ENCODE data around the gene SRP14.

The SRP14 gene

GRCh38 chr15:40067921-40068624, 29.1 kb upstream of the SRP14 start:
- DNase-seq = peak in 1 of 3 experiments; percentile 26

- DNase-seq = no peak
Observed at GRCh38 chr15:40066589-40066988, 27.6 kb upstream of the SRP14 start.

DNA sequence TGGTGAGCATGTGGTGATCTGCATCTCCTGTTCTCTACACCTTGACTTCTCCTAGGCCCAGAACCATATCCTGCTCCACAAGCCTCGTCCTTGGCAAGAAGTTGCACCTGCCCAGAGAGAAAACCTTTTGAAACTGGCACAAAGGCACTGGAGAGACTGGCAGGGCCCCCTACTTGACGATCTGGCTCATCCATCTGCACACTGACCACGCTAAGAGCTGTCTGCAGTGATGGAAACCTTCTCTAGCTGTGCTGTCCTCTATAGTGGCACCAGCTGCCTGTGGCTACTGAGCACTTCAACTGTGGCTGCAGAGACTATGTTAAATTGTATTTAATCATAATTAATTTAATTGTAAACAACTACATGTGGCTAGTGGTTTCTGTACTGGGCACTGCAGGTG, 26.2 kb upstream of the SRP14 start:
- peak; percentile 6 to 85 (median 70) for DNase-seq

DNA sequence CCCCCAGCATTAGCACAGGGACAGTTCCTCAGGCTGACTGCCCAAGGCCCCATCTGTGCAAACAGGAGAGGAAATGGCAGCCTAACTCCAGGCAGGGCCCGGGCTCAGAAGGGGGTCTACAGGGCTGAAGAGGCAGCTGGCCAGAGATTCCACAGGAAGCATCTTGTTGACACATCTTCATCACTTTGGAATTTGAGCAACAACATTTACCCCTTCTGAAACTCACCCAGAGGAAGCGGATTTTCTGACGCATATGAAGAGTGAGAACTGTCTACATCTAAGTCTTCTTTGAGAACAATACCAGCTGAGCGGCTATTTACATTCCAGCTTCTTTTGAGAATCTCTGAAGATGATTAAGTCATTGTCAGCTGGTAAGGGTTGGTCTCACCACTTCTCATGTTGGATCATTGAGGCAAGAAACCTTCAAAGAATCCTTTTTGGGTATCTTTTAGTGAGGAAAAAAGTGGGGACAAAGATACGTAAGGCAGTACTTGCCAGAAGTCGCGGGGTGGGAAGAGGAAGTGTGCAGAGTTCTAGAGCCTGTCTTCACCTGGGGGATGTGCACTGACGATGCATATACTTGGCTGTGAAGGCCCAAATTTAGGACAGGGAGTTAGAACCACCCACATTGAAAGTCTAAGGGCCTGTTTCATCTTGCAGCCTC, 25.4 kb upstream of the SRP14 start:
- DNase-seq = no peak

DNA sequence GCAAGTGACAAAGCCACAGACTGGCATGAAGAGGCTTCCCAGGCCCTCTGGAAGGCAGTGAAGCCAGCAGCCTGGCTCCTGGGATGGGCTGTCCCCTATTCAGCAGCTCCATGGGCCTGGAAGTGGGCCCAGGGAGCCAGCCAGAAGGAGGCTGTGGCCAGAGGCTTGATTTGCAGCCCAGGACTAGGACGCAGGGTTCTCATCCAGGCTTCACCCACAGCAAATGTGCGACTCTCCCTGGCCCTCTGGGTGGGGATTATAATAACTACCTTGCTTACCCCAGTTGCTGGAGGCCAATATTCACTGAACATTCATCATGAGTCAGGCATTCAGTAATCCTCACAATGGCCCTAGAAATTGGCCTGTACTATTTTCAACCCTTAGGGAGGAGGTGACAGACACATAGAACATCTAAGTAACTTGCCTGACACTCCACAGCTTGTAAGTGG, 24.6 kb upstream of the SRP14 start:
- DNase-seq = peak in 2 of 3 experiments; percentile 6 to 24

GRCh38 chr15:40062816-40063562, 24.0 kb upstream of the SRP14 start:
- no peak for DNase-seq

DNA sequence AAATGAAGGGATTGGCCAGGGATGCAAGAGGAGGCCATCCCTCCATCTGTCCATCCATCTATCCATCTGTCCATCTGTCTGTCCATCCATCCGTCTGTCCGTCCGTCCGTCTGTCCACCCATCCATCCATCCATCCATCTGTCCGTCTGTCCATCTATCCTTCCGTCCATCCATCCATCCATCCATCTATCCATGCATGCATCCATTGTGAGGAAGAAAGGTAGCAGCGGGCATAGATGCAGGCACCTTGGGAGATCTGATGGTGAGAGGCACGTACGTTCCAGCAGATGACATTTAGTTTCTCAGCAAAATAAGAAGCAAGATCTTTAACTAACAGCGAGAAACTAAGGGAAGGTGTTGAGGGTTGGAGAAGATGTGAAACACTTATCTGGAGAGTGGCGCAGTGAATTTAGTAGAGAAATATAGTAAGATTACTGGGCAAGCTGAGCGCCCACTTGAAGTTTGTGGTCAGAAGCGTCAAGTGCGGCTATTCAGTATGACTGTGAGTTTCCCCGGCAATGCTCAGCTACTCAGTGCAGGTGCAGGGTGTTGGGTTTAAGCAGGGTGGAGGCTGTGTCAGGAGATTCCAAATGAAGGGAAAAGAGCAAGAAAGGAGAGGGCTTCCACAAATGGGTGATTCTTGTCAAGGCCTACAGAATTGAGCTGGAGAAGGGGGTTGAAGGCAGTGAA, 22.4 kb upstream of the SRP14 start:
- DNase-seq = peak in 1 of 3 experiments; percentile 82

DNA sequence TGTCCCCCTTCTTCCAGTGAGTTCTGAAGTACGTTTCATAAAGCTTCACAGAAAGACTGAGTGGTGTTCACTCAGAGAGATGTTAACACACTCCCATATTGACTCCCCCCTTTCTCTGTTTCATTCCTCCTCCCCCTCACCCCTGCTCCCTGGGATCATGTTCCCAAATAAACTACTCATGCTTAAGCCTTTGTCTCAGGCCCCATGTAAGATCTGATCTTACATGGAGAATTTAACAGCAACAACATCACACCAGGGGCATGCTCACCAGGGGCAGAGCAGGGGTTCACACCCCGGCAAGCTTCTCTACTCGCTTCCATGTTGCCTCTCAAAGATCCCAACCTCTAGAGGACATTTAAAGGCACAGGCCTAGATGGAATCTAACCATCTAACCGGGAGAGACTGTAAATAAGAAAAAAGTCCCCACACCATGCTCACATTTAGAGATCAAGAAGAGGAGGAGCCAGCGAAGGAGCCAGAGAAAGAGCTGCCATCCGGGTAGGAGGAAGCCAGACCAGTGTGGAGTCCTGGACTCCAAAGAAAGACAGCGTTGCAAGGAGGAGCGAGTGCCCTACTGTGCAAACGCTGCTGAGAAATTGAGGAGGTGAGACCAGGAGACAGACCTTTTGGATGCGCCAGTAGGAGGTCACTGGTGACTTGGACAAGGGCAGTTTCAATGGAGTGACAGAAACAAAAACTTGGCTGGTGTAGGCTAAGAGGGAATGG, 21.4 kb upstream of the SRP14 start:
- peak in 1 of 3 experiments; percentile 17 for DNase-seq

GRCh38 chr15:40059821-40060220, 20.8 kb upstream of the SRP14 start:
- DNase-seq = no peak

DNA sequence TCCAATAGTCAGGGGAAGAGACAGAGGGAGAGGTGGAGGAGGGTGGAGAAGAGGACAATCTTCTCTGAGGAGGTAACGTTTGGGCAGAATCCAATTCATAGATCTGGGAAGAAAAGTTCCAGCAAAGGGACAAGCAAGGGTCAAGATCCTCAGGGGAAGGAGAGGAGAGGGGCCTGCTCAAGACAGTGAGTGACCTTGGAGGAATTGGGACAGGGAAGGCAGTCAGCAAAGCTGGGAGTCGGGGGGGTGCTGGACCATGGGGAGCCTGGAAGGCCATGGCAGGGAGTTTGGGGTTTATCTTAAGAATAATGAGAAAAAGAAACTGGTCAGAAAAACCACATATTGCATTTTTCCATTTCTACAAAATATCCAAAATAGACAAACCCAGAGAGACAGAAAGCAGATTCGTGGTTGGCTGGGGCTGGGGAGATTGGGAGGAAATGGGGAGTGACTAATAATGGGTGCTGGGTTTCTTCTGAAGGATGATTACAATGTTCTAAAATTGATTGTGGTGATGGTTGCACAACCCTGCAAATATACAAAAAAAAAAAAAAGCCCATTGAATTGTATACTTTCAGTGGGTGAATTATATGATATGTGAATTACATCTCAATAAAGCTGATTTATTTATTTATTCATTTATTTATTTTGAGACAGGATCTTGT, 19.6 kb upstream of the SRP14 start:
- no peak for DNase-seq

DNA sequence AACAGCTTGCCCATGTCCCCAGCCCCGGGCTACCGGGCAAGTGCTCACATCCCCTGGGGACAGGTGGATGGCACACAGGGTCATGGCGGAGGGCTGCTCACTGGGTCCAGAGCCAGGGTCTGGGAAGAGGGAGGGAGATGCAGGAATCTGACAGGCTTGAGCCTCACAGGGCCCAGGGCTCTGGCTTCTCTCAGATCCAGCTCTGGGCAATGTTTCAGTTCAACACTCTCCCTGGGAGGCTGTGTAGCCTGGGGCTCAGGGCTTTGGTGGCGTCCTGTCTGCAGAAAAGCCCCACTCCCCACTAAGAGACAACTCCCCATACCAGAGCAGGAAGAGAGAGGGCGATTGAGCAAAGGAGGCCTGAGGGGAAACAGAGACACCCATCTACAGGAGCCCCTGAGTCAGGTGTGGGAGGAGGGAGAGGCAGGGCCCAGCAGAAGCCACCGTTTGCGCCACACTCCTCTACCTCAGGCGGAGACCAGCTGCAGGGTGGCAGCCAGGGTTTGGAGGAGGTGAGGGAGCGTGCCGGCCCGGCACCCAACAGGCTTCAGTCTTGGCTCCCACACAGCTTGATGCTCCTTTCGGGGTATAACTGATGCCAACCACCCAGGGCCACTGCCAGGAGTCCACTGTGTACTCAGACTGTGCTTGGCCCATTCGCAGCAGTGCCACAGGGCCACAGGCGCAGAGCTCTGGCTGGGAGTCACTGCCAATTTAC, 16.8 kb upstream of the SRP14 start:
- peak in 1 of 3 experiments; percentile 5 for DNase-seq

GRCh38 chr15:40054855-40055575, 16.0 kb upstream of the SRP14 start:
- peak; percentile 40 to 71 (median 69) for DNase-seq

GRCh38 chr15:40054605-40054854, 15.5 kb upstream of the SRP14 start:
- DNase-seq = no peak

- DNase-seq = peak in 1 of 3 experiments; percentile 33
Observed at GRCh38 chr15:40053831-40054604, 15.0 kb upstream of the SRP14 start.

DNA sequence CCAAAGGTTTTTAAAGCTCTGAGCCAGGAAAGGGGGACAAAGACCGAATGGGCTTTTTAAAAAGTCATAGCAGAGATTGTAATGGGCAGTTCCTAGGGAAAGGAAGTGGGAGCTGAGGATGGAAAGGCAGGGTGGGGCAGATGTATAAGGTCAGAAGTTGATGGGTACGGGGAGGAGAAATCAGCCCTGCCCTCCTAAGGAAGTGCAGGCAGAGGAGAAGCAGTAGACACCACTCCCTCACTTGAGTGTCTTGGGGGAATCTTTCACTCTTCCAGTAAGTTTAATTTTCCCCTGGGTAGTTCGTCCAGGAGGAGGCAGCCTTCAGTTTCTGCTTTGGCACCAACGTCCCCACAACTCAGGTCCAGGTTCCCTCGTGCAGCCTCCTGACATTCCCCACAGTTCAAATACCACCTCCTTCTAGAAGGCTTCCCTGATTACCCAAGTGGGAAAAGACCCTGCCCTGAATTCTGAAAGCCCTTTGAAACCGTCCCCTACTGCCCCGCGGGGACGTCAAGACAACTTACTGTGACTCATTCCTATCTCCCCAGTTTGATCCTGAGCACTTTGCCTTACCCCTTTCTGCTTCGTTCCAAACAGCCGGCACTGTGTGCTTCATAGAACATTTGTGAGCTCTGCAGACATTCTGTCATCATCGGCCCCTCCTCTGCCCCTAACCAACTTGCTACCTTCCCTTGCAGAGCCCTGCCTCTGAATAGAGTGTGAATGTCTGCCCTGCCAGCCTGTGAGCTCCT, 14.3 kb upstream of the SRP14 start:
- no peak for DNase-seq

DNA sequence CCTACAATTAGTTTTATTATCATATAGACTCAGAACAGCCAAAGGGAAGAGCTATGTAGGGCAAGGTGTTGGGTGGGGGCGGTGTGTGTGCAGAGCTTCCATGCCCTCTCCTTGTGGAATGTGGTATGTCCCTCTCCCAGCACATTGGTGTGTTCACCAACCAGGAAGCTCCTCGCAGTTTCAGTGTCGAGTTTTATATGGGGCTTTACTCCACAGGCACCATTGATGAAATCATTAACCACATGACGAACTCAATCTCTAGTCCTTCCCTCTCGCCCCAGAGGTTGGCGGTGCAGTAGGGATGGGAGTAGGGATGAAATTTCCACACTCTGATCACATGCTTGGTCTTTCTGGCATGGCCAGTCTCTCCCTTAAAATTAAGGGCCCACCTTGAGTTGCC, 13.6 kb upstream of the SRP14 start:
- DNase-seq = no peak

DNA sequence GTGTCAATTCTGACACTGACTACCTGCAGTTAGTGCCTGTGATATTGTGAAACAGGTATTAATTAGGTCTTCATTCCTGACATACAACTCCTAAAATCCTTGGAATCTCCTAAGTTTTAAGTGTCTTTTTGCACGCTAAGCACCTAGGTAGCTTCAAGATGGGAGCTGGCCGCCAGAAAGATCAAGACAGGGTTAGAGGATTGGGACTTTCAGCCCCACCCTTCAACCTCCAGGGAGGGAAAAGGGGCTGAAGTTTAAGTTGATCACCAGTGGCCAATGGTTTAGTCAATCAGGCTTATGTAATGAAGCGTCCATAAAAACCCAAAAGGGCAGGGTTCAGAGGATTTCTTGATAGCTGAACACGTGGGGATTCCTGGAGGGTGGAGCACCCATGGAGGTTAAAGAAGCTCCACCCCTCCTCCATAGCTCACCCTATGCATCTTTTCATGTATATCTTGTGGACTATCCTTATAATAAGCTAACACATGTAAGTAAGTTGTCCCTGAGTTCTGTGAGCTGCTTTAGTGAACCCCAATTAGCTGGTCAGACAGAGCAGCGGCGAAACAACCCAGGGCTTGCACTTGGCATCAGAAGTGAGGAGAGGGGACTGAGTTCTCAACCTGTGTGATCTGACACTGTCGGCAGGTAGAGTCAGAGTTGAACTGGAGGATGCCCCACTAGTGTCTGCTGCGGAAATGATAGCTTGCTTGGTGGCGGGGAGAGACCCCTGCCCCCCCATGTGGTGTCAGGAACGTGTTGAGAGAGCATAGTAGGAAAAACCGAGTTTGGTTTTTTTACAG, 12.8 kb upstream of the SRP14 start:
- DNase-seq = no peak

- peak in 1 of 3 experiments; percentile 4 for DNase-seq
Observed at GRCh38 chr15:40050788-40051470, 11.9 kb upstream of the SRP14 start.
